ENCODE measurements around the gene DCN.

DCN gene

DNA sequence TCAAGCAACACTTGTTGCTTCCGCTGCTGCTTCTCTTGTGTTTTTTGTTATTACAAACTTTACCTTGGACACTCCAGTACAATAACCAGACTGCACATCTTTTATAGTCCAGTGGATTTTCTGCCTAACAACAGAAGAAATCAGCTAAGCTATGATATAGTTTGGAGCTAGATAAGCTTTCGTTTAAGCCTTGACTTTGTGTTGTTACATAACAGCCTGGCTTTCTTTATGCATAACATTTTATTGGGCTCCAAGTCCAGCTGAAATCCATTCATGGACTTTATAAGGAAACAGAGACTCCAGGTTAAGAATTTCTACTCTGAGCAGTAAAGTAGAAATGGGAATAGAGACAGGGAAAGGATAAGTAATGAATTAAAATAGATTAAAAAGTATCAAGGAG, 3.5 kb upstream of the DCN start:
- DNase-seq (ENCODE audit: low read depth, low spot score) = no peak

DNA sequence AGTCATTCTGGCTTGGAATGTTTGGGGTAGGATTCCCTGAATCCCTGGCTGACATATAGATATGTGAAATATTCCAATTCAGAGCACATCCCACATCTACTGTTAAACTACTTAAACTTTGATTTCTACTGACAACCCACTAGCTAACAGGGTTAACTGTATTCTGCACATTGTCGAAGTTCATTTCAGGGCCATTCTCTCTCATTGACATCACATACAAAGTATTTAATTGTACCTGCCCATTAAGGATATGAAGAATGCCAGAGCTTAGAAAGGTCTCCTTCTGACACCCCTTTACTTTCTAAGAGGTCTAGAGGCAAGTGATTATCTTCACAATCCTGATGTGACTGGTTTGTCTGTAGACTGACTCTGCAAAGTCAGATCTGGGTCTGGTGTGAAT, 2.8 kb upstream of the DCN start:
- DNase-seq (ENCODE audit: low read depth, low spot score) = no peak

DNA sequence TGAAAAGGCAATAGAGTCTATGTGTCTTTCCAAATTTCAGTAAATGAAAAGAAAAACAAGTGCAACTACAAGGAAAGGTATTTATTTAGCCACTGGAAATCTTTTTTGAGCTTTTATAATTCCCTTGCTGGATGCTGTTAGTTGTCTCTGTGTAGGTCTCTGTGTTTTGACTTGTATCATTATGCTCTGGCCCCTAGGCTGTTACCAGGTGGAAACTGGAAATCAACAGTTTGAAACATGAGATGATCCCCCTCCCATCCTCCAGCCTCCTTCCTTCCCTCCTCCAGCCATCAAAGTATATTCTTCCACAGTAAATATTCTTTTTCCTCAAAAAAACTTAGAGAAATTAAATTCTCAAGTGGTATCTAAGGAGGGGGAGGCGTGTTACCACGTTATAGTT, 934 bp upstream of the DCN start:
- DNase-seq (ENCODE audit: low read depth, low spot score) = no peak

DNA sequence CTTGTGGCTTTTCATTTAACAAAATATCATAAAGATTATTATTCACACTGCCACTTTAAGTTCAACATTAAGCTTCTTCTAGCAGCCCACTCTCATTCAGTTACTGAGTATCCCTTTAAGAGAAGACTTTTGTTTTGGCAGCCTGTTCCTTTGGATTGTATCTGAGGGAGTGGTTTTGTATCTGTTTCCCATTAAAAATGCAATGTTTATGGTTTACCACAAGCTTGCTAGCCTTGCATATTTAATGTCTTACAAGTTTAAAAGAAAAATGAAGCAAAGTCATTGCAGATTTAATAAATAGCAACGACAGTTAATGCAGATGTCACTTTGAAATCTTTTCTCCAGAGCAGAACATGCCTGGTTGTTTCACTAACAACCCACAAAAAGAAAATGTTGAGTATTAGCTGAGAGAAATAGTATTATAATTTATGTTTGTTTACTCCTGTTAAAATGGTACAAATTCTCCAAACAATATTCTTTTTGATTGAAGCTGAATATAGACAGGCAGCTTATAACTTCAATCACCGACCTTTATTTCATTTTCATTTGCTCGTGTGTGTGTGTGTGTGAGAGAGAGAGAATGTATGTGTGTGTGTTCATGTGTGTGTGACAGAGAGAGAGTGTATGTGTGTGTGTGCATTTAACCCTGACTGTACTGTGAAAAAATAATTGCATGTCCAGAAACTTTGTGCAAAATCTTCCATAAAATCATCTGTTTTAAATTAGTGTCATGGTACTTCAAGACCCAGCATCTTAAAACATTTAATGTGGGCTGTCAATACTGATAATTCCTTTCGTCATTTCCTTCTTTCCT, 1.8 kb downstream of the DCN start:
- DNase-seq (ENCODE audit: low read depth, low spot score) = no peak

DNA sequence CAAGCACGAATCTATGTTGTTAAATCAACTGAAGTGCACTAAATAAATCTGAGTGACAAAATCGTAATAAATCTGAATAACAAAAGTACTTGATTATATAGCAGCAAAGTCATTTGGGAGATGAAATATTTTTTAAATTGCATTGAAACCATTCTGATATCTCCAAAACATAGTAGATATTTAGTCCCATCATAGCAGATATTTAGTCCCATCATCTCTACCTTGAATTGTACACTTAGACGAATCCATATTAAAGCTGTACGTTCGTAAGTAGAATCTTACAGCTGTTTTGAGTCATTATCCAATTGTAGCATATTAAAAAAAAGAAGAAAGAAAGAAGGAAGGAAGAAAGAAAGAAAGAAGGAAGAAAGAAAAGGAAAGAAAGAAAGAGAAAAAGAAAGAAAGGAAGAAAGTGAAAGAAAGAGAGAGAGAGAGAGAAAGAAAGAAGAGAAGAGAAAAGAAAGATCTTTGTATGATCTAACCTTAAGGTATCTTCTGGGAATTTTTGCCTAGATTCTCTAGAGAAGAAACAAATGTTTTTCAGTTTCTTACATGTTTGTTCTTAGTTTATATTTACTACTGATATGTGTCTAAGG, 2.6 kb downstream of the DCN start:
- DNase-seq (ENCODE audit: low read depth, low spot score) = no peak

DNA sequence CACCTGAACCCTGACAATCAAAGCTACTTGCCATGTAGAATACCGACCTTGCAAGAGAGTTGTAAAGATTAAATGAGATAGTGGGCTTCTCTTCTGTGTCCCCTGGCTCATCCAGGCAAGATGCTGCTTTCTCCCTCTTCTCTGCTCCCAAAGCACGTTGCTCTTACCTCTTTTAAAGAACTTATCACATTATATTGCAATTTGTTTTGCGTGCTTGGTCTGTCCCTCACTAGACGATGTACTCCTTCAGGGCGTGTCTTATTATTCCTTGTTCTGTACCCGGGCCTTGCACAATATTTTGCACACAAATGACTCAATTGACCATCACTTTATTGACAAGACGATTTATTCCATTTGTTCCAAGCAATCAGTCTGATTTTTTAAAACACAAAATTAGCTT, 3.3 kb downstream of the DCN start:
- no peak for DNase-seq (ENCODE audit: low read depth, low spot score)

DNA sequence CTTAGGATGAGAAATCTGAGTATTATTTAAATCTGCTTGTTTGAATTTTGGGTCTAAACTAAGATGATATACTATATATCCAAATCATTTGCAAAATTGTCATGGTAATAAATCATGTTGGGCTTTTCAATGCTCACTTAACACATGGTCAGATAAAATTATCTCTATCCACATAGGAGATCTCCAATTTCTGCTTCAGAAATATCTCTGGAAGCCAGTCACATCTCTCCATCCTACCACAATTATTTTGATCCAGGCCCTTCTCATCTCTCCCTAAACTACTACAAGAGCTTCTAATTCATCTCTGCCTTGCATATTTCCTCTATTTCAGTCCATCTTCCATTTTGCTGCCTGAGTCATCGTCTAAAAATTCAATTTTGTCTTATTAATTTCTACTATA, 3.8 kb downstream of the DCN start:
- DNase-seq (ENCODE audit: low read depth, low spot score) = no peak

DNA sequence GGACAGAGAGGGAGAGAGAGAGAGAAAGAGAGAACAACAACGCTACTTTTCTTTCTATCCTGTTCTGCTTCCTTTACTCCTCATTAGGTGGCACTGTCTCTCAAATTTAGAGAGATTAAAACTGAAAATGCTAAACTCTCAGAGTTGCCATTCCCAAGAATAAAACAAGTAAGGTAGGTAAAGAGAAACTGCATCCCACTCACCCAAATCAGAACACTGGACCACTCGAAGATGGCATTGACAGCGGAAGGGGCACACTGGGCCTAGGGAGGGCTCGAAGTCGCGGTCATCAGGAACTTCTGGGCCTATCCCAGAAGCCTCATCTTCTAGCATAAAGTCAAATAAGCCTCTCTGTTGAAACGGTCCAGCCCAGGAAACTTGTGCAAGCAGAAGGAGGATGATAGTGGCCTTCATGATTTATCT, 4.5 kb downstream of the DCN start:
- DNase-seq (ENCODE audit: low read depth, low spot score) = no peak

DNA sequence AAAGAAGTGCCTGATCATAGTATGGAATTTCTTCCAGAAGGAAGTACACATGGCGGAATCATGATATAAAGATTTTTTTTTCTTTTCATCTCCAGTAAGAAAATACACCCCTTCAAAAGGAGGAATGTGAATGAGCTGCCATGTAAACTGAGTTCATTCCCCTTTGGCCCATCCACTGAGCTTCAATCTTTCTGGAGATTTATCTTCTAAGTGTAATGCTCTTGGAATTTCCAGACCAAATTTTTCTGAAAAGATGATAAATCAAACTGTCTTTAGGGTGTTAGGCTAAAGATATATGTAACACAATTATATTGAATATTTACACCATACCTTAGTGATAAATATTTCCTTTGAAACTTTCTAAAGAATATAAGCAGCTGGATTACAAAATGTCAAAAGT, 5.2 kb downstream of the DCN start:
- no peak for DNase-seq (ENCODE audit: low read depth, low spot score)

DNA sequence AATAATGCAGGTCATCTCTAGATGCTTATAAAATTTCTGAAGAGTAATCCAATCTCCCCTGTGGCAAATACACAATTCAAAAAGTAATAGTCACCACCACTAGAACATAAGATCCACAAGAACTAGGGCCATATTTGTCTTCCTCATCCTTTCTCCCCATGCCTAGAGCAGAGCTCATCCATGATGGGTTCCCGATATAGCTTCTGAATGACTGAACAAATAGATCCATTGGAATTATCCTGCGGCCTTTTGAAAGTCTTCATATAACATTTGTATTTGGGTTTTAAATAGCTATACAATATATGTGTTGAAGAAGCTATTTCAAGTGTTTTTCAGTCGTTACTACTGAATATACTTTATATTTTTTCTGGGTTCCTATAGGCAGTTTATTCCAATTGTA, 5.7 kb downstream of the DCN start:
- DNase-seq (ENCODE audit: low read depth, low spot score) = no peak

DNA sequence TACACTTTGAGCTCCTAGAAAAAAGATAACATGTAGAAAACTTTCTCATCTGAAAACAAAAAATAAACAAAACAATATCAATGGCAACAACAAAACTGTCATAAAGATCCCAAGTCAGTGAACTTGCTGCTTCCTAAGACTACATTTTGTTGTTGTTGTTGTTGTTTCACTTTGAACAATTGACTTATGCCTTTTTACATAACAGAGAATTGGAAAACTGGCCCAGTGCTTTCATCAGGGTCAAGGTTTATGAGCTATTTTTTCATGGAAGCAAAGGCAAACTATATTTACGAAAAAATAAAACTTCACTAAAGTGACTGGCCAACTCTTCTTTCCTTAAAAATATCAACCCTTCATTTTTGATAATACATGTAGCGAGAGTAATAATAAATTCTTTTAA, 6.3 kb downstream of the DCN start:
- no peak for DNase-seq (ENCODE audit: low read depth, low spot score)

DNA sequence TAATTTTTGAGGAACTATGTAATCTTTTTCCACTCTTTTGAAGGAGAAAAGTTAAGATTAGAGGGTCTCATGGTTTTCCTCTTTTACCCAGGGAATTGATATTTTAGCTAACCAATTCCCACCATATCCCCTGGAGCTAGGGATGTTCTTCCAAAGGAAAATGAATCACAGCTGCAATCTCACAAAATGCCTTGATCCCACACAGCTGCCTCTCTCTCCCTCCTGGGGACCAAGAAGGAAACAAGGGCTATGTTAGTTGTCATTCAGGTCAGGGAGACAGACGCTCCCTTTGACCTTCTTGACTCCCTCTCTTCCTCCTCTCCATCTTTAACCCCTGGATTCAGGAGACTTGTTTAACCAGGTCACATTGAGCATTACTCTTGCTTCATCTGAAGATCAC, 9.5 kb downstream of the DCN start:
- DNase-seq (ENCODE audit: low read depth, low spot score) = no peak

DNA sequence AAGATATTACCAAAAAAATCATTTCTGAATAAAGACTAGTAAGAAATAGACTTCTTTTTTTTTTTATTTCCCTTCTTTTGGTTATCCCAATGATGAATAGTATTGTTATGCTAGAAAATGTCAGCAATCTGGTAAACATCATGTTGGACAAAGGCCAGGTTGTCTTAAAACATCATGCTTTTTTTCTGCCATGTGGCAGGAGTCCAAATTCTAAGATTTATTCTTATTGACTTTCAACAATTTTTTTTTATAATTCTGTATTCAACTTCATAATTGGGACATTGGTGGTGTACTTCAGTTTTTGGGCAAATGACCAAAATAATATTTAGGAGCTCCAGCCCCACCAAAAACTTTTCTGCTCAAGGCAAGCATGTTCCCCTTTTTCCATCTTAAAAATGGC, 10.5 kb downstream of the DCN start:
- DNase-seq (ENCODE audit: low read depth, low spot score) = no peak

DNA sequence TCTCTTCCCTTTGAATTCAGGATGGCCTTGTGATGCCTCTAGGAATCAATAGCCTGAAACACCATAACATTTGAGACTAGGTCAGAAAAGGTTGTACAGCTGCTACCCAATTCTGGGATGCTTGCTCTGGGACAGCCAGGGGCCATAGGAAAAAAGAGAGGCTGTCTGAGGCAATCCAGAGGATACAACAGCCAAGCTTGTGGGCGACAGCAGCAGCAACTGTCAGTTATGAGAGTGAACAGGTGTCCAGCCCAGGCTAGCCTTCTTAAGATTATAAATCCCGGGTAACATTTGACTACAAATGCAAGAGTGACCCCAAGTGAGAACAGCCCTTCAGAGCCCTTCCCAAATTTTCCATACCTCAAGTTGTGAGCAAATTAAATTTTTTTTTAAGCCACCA, 11.1 kb downstream of the DCN start:
- DNase-seq (ENCODE audit: low read depth, low spot score) = no peak

DNA sequence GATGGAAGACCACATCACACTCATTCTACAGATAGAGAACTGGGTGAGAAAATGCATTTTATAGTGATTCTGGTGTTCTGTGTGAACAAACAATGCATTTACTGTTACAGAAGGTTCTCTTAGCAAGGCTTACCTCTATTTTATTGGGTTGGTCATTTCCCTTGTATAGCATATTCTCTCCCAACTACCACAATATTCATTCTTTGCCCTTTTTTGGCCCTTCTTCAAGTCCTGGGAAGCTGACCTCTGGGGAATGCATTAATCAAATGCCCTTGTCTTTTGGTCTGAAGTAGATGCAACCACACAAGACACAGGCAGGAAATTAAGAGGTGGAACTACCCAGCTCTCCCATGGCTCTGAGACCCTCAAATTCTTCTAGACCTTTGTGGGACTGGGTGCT, 19.5 kb downstream of the DCN start:
- DNase-seq (ENCODE audit: low read depth, low spot score) = no peak

DNA sequence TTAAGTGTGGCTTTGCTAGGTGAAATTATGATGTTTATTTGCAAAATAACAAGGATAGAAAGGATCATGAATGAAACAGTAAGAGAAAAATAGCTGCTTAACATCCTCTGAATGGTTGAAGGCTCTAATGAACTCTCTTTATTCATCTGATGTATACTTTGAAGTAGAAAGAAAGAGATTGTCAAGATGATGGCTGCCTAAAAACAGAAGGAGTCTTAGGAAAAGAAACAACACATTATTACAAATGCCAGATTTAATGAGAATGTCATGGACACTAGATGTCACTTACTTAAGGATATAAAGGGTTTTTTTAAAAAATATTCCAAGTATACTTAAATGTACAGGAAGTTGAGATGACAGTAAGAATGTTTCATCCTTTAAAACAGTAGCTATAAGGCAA, 21.6 kb downstream of the DCN start:
- no peak for DNase-seq (ENCODE audit: low read depth, low spot score)

DNA sequence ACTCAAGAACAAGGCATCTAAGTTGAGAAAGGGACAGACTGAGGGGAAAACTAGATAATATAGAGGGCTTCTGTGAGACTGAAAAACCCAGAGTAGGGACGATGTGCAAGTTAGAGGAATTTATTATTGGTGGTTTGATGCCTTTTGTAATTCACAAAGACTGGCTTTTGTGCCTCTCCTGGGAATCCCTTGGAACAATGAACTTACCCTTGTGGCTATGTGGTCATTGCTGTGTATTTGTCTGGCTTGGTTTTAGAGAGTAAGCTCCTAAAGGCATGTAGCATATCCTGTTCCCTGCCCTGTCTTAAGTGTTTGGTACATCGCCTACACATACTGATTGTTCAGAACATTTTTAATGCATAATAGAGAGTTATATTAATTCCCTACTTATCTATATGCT, 26.6 kb downstream of the DCN start:
- no peak for DNase-seq (ENCODE audit: low read depth, low spot score)

DNA sequence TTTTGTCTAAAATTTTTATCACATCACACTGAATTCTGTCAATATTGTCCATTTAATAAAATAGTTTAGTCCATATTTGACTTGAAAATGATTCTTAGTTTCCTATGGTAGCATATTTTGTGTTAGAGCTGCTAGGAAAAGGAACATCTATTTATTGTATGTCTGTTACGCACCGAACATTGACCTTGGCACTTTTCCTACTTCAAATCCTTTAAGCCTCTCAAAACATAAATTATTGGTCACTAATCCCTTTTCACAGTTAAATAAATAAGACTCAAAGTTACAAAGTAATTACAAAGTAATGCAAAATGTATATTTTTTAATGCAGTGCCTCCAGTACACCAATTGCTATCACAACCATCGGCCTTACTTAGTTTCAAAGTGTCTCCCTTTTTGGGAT, 28.5 kb downstream of the DCN start:
- DNase-seq (ENCODE audit: low read depth, low spot score) = no peak

DNA sequence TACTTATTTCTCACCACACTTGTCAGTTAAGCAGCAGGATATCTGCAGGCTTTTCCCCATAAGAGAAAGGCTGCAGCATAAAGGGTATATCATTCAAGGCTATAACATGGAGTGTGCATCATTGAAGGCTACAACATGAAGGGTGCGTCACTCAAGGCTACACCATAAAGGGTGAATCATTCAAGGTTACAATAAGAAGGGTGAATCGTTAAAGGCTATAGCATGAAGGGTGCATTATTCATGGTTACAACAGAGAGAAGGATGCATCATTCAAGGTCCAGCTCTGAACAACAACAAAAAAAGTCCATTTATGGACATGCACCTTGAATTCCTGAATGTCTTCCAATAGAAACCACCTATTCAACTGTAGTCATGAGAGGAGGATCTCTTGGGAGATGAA, 38.6 kb downstream of the DCN start:
- DNase-seq (ENCODE audit: low read depth, low spot score) = no peak

DNA sequence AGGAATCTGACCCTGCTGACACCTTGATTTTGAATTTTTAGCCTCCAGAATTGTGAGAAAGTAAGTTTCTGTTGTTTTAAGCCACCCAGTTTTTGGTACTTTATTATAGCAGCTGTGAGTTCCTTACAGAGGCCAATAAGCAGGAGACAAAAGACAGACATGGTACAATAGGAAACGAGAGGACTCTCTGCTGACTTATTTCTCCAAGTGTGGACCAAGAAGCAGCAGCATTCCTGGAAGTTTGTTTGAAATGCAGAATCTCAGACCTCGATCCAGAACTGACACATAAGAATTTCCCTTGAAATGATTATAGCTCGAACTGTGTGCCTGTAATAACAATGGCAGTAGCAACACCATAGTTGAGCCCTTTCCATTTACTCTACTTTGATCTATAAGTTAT, 39.4 kb downstream of the DCN start:
- no peak for DNase-seq (ENCODE audit: low read depth, low spot score)

DNA sequence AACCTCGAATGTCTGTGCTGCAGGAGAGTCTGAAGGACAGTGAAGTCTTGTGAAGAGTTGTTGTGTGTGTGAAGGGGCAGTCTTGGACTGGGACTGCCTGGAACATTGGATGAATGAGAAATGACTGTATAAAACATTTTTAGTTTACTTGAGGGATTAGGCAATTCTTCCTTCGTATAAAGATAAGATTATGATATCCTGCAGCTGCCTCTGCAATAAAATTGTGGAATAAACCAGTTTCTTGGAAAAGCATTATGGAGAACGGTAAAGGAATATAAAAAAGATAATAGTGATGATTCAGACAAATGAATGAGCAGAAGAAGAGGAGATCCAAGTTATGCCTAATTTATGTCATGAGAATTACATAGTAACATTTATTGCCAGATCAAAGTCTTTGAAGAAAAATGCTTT, 40.4 kb downstream of the DCN start:
- DNase-seq (ENCODE audit: low read depth, low spot score) = no peak

DNA sequence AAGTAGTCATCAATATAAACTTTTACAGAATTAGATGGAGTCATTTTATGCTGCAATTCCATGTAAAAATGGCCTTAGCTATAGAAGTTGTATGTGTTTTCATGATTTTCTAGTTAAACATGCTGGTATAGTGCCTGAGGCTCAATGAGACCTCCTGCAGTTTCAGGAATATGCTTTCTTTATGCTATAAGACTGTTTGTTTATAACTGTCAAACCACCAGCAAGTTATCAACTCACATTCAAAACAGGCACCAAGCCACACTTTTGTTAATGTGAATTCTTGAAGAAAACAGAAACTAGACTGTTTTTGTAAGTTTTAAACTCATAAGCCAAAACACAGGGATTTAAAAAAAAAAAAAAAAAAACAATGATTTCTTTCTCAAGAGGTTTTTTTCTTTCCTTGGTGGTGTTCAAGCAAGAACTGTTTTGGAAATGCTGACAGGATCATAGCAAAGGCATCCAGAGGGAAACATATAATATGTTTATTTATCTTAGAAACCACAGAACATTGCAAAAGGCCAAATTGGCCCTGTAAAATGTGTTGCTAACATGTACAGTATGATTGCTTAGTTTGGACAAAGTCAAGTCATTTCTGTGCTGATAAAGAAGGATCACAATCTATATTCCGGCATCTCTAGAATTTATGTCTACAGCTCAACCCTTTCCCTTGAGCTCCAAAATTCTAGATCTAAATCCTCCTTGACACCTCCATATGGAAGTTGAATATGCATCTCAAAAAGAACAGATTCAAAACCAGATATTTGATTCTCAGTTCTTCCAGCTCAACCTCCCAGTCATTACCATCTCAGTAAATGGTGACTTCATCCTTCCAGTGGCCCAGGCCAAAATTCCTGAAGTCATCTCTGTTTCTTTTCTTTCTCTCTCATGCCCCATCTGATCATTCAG, 42.3 kb downstream of the DCN start:
- DNase-seq (ENCODE audit: low read depth, low spot score) = no peak

DNA sequence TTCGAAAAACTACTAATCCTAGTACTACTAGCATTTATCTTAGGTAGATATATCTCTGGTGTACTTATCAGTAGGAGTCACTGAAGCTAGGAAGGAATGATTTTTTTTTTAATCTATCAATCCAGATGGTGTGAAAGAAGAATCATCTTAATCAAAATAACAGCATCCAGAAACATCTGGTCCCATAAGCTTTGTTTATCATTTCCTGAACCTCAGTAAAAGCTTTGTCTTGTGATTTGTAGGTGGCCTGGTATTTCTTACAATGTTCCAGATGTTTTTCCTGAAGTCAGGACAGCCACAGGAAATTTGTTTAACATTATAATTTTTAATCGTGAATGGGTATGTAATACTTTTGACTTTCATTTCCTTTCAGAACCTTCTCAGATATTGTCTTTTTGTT, 43.3 kb downstream of the DCN start:
- DNase-seq (ENCODE audit: low read depth, low spot score) = no peak

Measured in activated CD4-positive, CD25-positive, alpha-beta regulatory T cell treated with anti-CD3 and anti-CD28 coated beads, Interleukin-2, amount 50 U/mL, for 16 hours (primary cell).